HCT116 (cell line): ENCODE results near the gene EPHA4. TPM values are rescaled to one million over a fixed set of nuclear protein-coding genes. Genes with fewer than 3 reads are reported as not detected.

Experiments
- ATAC-seq: fragments of 200-7000 bp; cut with Tn5 transposase; 2 replicates; pipeline ENCODE4 v1.9.1; 2020; ENCODE audit warnings: mild to moderate bottlenecking, moderate library complexity
- BruUV-seq: library from RNA; stranded (reverse); fragments of 400-500 nt; replicated peaks from 2 replicates; lab custom pipeline; 2021; lab: Mats Ljungman, UMichigan
- CTCF ChIA-PET: fragments of 300-600 bp; sonication (Branson Sonifier 250); formaldehyde crosslinking; loops from one replicate; lab custom pipeline; 2021; ENCODE audit warnings: antibody characterized with exemption; lab: Charles Lee
- POLR2A ChIA-PET: fragments of 300-600, 350-600 bp; sonication (Branson Sonifier 250); formaldehyde crosslinking; loops from one replicate; lab custom pipeline; 2021; ENCODE audit warnings: antibody characterized with exemption; lab: Charles Lee
- RAD21 ChIA-PET, 2 experiments: fragments of 300-600 bp; sonication (Branson Sonifier 250); formaldehyde crosslinking; loops; one replicate each; lab custom pipeline; 2023; ENCODE audit warnings: low total read pairs in 2 of 2; ENCODE audit not compliant: uncharacterized antibody in 2 of 2, unreplicated experiment in 2 of 2, low non-redundant PET in 1 of 2; lab: Charles Lee
- DNase-seq: peaks from one replicate; pipeline ENCODE4 v3.0.0-alpha.2; 2010; ENCODE audit warnings: low read depth, low spot score
- H2AFZ ChIP-seq: fragments of 200-600 bp; shearing (Covaris generic), sonication (generic); 2 replicates; pipeline ENCODE4 v1.6.1; 2017; ENCODE audit warnings: low read depth, mixed run types, mixed read lengths, antibody characterized with exemption, low read length; ENCODE audit not compliant: poor library complexity, severe bottlenecking
- H3K27ac ChIP-seq: 2 replicates; pipeline ENCODE4 v1.5.1; 2012; ENCODE audit warnings: low read depth, low read length
- H3K27me3 ChIP-seq: fragments of 200-600 bp; sonication (generic); 2 replicates; pipeline ENCODE4 v1.6.1; 2016; ENCODE audit warnings: mixed run types, low read length, mixed read lengths; ENCODE audit not compliant: insufficient read depth
- H3K36me3 ChIP-seq, 2 experiments: fragments of 200-500 bp in 1 of 2; fragments of 200-600 bp in 1 of 2; sonication (Bioruptor generic) in 1 of 2; sonication (generic) in 1 of 2; 2 replicates each; pipeline versions ENCODE4 v1.5.1 to v1.6.1; 2014 to 2016; ENCODE audit warnings: low read length in 2 of 2, inconsistent platforms in 1 of 2, mixed read lengths in 1 of 2, mixed run types in 1 of 2; ENCODE audit not compliant: insufficient read depth in 2 of 2, control insufficient read depth in 1 of 2
- H3K4me1 ChIP-seq, 2 experiments: fragments of 200-600 bp in 1 of 2; sonication (generic) in 1 of 2; 2 replicates each; pipeline versions ENCODE4 v1.5.1 to v1.6.1; 2012 to 2017; ENCODE audit warnings: low read length in 2 of 2, inconsistent platforms in 1 of 2, mild to moderate bottlenecking in 1 of 2, mixed read lengths in 1 of 2, mixed run types in 1 of 2, moderate library complexity in 1 of 2; ENCODE audit not compliant: insufficient read depth in 2 of 2, control insufficient read depth in 1 of 2
- H3K4me2 ChIP-seq: fragments of 200-600 bp; sonication (generic); 2 replicates; pipeline ENCODE4 v1.6.1; 2017; ENCODE audit warnings: mixed run types, low read length, mixed read lengths
- H3K4me3 ChIP-seq, 2 experiments: fragments of 200-600 bp in 1 of 2; sonication (generic) in 1 of 2; replicated peaks in 1 of 2; 2 replicates each; pipeline ENCODE4 v1.5.1; 2011 to 2016; ENCODE audit warnings: low read length in 2 of 2, control low read depth in 1 of 2, low read depth in 1 of 2, mild to moderate bottlenecking in 1 of 2, mixed read lengths in 1 of 2, mixed run types in 1 of 2
- H3K79me2 ChIP-seq: fragments of 200-600 bp; sonication (generic); 2 replicates; pipeline ENCODE4 v1.6.1; 2017; ENCODE audit warnings: mild to moderate bottlenecking, mixed run types, low read length, moderate library complexity, mixed read lengths; ENCODE audit not compliant: insufficient read depth
- H3K9ac ChIP-seq: fragments of 200-600 bp; sonication (generic); 2 replicates; pipeline ENCODE4 v1.6.1; 2016; ENCODE audit warnings: low read length, mixed read lengths
- H3K9me2 ChIP-seq: fragments of 200-600 bp; sonication (generic), shearing (Covaris generic); 2 replicates; pipeline ENCODE4 v1.6.1; 2017; ENCODE audit warnings: mixed run types, mild to moderate bottlenecking, moderate library complexity; ENCODE audit not compliant: insufficient read depth
- H3K9me3 ChIP-seq, 2 experiments: fragments of 200-500 bp in 1 of 2; fragments of 200-600 bp in 1 of 2; sonication (Bioruptor generic) in 1 of 2; sonication (generic) in 1 of 2; 2 replicates each; pipeline ENCODE4 v1.6.1; 2014 to 2017; ENCODE audit warnings: low read length in 2 of 2, mixed read lengths in 2 of 2, inconsistent platforms in 1 of 2, low read depth in 1 of 2, mild to moderate bottlenecking in 1 of 2, mixed run types in 1 of 2, moderate library complexity in 1 of 2; ENCODE audit not compliant: control insufficient read depth in 1 of 2, insufficient read depth in 1 of 2
- H4K20me1 ChIP-seq: fragments of 200-600 bp; sonication (generic), shearing (Covaris generic); 2 replicates; pipeline ENCODE4 v1.6.1; 2017; ENCODE audit warnings: mixed run types, mild to moderate bottlenecking, moderate library complexity; ENCODE audit not compliant: insufficient read depth
- CBX3 ChIP-seq: IDR thresholded peaks from 2 replicates; pipeline ENCODE4 v1.6.1; 2012; ENCODE audit warnings: low read depth
- CEBPB ChIP-seq: IDR thresholded peaks from 2 replicates; pipeline ENCODE4 v1.6.1; 2012; ENCODE audit warnings: low read depth
- EGR1 ChIP-seq: IDR thresholded peaks from 2 replicates; pipeline ENCODE4 v1.6.1; 2012; ENCODE audit warnings: low read depth
- ELF1 ChIP-seq: IDR thresholded peaks from 2 replicates; pipeline ENCODE4 v1.6.1; 2012; ENCODE audit warnings: low read depth, borderline replicate concordance
- EZH2 ChIP-seq: fragments of 200-600 bp; sonication (generic); IDR thresholded peaks from 2 replicates; pipeline ENCODE4 v1.6.1; 2017; ENCODE audit warnings: antibody characterized with exemption, mixed run types
- FOSL1 ChIP-seq: IDR thresholded peaks from 2 replicates; pipeline ENCODE4 v1.6.1; 2012; ENCODE audit warnings: low read depth
- RAD21 ChIP-seq: IDR thresholded peaks from 2 replicates; pipeline ENCODE4 v1.6.1; 2012; ENCODE audit warnings: low read depth, mild to moderate bottlenecking
- SP1 ChIP-seq: IDR thresholded peaks from 2 replicates; pipeline ENCODE4 v1.6.1; 2012; ENCODE audit warnings: low read depth
- SRF ChIP-seq: IDR thresholded peaks from 2 replicates; pipeline ENCODE4 v1.6.1; 2012; ENCODE audit warnings: low read depth
- TCF7L2 ChIP-seq: IDR thresholded peaks from 2 replicates; pipeline ENCODE4 v1.7.0; 2011; ENCODE audit warnings: borderline replicate concordance, inconsistent platforms; ENCODE audit not compliant: insufficient read depth, insufficient read length; ENCODE audit errors: extremely low read depth
- intact Hi-C: fragments of 100-400 bp; cut with micrococcal nuclease; formaldehyde crosslinking; loops from 2 replicates; pipeline ENCODE4 v1.10.0; 2022
- total RNA-seq: library from RNA; stranded (reverse); gene quantifications from one replicate; pipeline ENCODE4 v1.2.1, GENCODE V29; 2021; ENCODE audit not compliant: unreplicated experiment
- TF ChIP-seq, protein P1 (sequence below), 3 experiments: fragments of 200-600 bp in 1 of 3; sonication (generic) in 1 of 3; IDR thresholded peaks in 2 of 3; conservative IDR thresholded peaks in 1 of 3; 2 replicates each; pipeline ENCODE4 v1.5.1; 2012 to 2017; ENCODE audit warnings: low read depth in 2 of 3, low read length in 2 of 3, antibody characterized with exemption in 1 of 3, borderline replicate concordance in 1 of 3, control low read depth in 1 of 3, mild to moderate bottlenecking in 1 of 3, mixed read lengths in 1 of 3, mixed run types in 1 of 3, moderate library complexity in 1 of 3; ENCODE audit not compliant: insufficient read depth in 1 of 3
- TF ChIP-seq, protein P2 (sequence below): IDR thresholded peaks from 2 replicates; pipeline ENCODE4 v1.6.1; 2012; ENCODE audit warnings: low read depth

The EPHA4 gene
- total RNA-seq, 1 experiment from 2014 or later: 3.5 TPM

DNA sequence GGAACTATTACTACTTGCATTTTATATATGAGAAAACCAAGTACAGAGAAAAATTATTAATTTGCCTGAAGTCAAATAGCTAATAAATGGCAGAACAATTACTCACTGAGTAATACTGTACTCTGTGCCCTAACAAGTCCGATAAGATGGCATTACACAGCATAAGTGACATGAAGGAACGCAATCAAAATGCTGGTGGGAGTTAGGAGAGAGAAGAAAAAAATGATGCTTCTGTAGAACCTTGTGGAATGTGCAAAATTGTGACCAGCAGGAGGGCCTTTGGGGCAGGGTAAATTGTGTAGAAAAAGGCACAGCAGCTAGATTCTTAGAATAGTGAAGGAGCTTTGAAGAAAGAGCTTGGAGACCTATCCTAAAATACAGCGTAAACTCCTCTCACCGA lies 32.9 kb downstream of the EPHA4 start:
- no peaks in the 10 kb centered on the region for H3K9me3 ChIP-seq
- RAD21 ChIA-PET: no interaction called here
- no peak overlapping the region for H3K4me3 ChIP-seq
- no peaks in the 10 kb centered on the region for H3K4me1 ChIP-seq
- no peaks in the 10 kb centered on the region for H4K20me1 ChIP-seq
- TF ChIP-seq CBX3 (no peak), EZH2 (no peak), RAD21 (no peak), SP1 (no peak), SRF (no peak), CEBPB (no peak), ELF1 (no peak), FOSL1 (no peak), EGR1 (no peak), TCF7L2 (no peak)
- TF ChIP-seq, protein P1, sequence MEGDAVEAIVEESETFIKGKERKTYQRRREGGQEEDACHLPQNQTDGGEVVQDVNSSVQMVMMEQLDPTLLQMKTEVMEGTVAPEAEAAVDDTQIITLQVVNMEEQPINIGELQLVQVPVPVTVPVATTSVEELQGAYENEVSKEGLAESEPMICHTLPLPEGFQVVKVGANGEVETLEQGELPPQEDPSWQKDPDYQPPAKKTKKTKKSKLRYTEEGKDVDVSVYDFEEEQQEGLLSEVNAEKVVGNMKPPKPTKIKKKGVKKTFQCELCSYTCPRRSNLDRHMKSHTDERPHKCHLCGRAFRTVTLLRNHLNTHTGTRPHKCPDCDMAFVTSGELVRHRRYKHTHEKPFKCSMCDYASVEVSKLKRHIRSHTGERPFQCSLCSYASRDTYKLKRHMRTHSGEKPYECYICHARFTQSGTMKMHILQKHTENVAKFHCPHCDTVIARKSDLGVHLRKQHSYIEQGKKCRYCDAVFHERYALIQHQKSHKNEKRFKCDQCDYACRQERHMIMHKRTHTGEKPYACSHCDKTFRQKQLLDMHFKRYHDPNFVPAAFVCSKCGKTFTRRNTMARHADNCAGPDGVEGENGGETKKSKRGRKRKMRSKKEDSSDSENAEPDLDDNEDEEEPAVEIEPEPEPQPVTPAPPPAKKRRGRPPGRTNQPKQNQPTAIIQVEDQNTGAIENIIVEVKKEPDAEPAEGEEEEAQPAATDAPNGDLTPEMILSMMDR (IDR thresholded peaks at IDR 0.05 in 2 of 3, conservative IDR thresholded peaks at IDR 0.05 in 1 of 3; ENCODE audit: borderline replicate concordance in 1 of 3, insufficient read depth in 1 of 3, low read depth in 2 of 3, low read length in 2 of 3): no peak
- TF ChIP-seq, protein P2, sequence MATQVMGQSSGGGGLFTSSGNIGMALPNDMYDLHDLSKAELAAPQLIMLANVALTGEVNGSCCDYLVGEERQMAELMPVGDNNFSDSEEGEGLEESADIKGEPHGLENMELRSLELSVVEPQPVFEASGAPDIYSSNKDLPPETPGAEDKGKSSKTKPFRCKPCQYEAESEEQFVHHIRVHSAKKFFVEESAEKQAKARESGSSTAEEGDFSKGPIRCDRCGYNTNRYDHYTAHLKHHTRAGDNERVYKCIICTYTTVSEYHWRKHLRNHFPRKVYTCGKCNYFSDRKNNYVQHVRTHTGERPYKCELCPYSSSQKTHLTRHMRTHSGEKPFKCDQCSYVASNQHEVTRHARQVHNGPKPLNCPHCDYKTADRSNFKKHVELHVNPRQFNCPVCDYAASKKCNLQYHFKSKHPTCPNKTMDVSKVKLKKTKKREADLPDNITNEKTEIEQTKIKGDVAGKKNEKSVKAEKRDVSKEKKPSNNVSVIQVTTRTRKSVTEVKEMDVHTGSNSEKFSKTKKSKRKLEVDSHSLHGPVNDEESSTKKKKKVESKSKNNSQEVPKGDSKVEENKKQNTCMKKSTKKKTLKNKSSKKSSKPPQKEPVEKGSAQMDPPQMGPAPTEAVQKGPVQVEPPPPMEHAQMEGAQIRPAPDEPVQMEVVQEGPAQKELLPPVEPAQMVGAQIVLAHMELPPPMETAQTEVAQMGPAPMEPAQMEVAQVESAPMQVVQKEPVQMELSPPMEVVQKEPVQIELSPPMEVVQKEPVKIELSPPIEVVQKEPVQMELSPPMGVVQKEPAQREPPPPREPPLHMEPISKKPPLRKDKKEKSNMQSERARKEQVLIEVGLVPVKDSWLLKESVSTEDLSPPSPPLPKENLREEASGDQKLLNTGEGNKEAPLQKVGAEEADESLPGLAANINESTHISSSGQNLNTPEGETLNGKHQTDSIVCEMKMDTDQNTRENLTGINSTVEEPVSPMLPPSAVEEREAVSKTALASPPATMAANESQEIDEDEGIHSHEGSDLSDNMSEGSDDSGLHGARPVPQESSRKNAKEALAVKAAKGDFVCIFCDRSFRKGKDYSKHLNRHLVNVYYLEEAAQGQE: no peak
- CTCF ChIA-PET: no interaction called here
- H3K36me3 ChIP-seq: no peaks in the 10 kb centered on the region
- no peak for DNase-seq
- H3K27me3 ChIP-seq: peaks cover 6% of the 10 kb centered on the region; the same call in 1 of the 2 replicates
- H3K79me2 ChIP-seq: no peaks in the 10 kb centered on the region
- POLR2A ChIA-PET: no interaction called here
- H3K9me2 ChIP-seq: no peaks in the 10 kb centered on the region
- H3K27ac ChIP-seq: no peak overlapping the region
- BruUV-seq: no TSS peak
- H2AFZ ChIP-seq: no peak overlapping the region
- H3K4me2 ChIP-seq: no peak overlapping the region
- no peak overlapping the region for H3K9ac ChIP-seq
- ATAC-seq: no peak
- intact Hi-C loops: no loop called here
